Memory B cell (primary cell): ENCODE data around the gene NME9.

Experiments used
- ATAC-seq: fragments of 150-1000 bp; cut with Tn5 transposase; 2 replicates; pipeline ENCODE4 v1.10.0; 2021; ENCODE audit warnings: low read depth, mild to moderate bottlenecking, moderate library complexity
- DNase-seq, 2 donors: peaks; one replicate each; pipeline ENCODE4 v3.0.0; 2022; ENCODE audit warnings: low spot score in 2 of 2
- H3K27ac Mint-ChIP-seq: one replicate; pipeline ENCODE4 v1.8.0; 2022; ENCODE audit warnings: mild to moderate bottlenecking, moderate library complexity, mixed read lengths
- H3K27me3 Mint-ChIP-seq: one replicate; pipeline ENCODE4 v1.8.0; 2022; ENCODE audit warnings: mixed read lengths
- H3K36me3 Mint-ChIP-seq: one replicate; pipeline ENCODE4 v1.8.0; 2022; ENCODE audit warnings: mild to moderate bottlenecking, mixed read lengths
- H3K4me1 Mint-ChIP-seq: one replicate; pipeline ENCODE4 v1.8.0; 2022; ENCODE audit warnings: mixed read lengths
- H3K4me3 Mint-ChIP-seq: one replicate; pipeline ENCODE4 v1.8.0; 2022; ENCODE audit warnings: mild to moderate bottlenecking, moderate library complexity, mixed read lengths
- H3K9me3 Mint-ChIP-seq: one replicate; pipeline ENCODE4 v1.8.0; 2022; ENCODE audit warnings: mixed read lengths

The NME9 gene

DNA sequence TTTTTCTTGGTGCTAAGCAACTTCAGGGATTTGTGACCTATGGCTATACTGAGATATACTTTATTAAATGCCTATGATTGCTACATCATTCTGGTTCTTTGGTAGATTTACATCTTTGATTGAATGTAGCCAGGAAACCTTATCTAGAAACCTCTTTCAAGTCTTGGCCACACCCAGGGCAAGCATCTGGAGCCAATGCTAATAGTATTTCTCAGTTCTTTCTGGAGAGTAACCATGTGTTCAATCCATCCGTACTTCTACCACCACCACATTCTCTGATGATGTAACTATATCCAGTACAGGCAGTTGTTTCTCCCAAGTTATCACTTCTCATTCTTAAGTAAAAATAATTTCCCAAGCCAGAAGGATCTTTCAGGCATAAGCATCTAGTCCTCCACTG lies 69.0 kb downstream of the NME9 start:
- peaks cover 19% of the 10 kb centered on the region for H3K36me3 Mint-ChIP-seq
- H3K27ac Mint-ChIP-seq: no peak overlapping the region
- DNase-seq (no peak), ATAC-seq (no peak)
- H3K27me3 Mint-ChIP-seq: no peaks in the 10 kb centered on the region
- H3K4me3 Mint-ChIP-seq: no peak overlapping the region
- H3K9me3 Mint-ChIP-seq: no peaks in the 10 kb centered on the region
- no peaks in the 10 kb centered on the region for H3K4me1 Mint-ChIP-seq

DNA sequence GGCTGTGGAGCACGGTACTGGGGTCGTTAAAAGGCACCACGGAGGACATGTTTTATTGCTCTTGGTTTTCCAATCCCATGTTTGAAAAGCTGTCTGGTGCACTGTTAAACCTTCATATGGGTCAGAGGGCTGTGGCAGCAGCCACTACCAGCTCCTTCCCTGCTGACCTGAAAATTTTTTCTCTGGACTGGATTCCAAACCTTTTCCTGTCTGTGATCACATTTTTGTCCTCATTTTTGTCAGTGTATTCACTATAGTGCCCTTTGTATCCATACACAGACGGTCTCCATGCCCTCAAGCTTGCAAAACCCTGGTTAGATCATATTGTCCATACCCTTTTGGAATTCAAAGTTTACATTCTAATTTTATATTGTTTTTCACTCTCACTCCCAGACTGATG lies 70.5 kb downstream of the NME9 start:
- DNase-seq (no peak), ATAC-seq (no peak)
- Mint-ChIP-seq H3K27ac (no peak overlapping the region), H3K4me3 (no peak overlapping the region), H3K36me3 (peaks cover 17% of the 10 kb centered on the region), H3K27me3 (no peaks in the 10 kb centered on the region), H3K4me1 (no peaks in the 10 kb centered on the region), H3K9me3 (no peaks in the 10 kb centered on the region)

DNA sequence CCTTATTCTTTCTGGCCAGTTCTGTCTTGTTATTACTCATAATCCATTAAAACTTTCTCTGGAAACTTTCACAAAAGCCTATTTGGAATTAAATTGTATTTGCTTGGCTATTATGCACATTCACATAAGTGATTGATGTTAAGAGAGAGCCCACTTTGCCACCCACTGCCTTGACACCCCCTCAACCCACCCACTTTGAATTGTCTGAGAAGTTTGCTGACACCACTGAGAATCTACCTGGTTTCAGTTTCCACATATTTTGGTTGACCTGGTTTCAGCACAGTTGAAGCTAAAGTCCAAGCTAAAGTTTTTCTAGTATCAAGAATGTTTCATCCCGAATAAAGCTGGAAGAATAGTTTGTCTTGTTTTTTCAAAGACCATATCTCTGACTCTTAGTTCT lies 71.7 kb downstream of the NME9 start:
- H3K4me3 Mint-ChIP-seq: no peak overlapping the region
- ATAC-seq (no peak), DNase-seq (no peak)
- no peaks in the 10 kb centered on the region for H3K4me1 Mint-ChIP-seq
- no peaks in the 10 kb centered on the region for H3K27me3 Mint-ChIP-seq
- H3K27ac Mint-ChIP-seq: no peak overlapping the region
- no peaks in the 10 kb centered on the region for H3K9me3 Mint-ChIP-seq
- peaks cover 16% of the 10 kb centered on the region for H3K36me3 Mint-ChIP-seq

DNA sequence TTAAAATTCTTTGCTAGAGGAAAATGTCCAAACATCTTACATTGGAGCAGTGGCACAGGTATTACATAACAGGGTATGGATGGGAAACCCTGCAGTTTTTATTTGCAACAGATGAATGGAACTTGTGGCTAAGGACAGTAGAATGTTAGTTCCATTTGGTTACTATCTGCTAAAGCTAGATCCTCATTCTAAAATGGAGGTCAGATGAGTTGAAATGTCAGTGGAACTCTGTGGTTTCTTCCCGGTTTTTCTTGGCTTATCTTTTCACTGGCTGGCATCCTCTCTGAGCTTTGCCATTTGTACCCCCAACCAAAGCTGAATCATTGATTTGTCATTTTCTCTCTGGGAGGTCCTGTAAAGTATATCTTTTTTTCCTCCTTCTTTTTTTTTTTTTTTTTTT lies 73.6 kb downstream of the NME9 start:
- DNase-seq (no peak), ATAC-seq (no peak)
- Mint-ChIP-seq H3K4me1 (no peaks in the 10 kb centered on the region), H3K27me3 (no peaks in the 10 kb centered on the region), H3K9me3 (no peaks in the 10 kb centered on the region), H3K4me3 (no peak overlapping the region), H3K27ac (no peak overlapping the region), H3K36me3 (peaks cover 9% of the 10 kb centered on the region)

DNA sequence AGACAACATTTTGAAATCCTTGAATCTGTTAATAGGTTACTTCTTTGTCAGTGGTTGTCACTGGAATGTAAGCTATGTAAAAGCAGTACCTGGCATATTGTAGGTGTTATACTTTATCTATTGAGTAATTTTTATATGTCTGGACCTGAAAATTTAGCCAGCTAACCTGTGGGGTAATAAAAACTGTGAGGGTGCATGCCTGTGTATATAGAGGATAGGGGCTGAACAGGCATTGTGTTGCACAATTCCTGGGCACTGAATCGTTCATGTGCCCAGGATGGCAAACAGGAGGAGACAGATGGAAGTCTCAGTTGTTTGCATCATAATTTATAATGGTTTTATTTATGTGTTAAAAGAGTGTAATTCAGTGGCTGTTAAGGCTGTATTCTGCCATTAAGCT lies 75.4 kb downstream of the NME9 start:
- H3K36me3 Mint-ChIP-seq: peaks cover 12% of the 10 kb centered on the region
- no peaks in the 10 kb centered on the region for H3K4me1 Mint-ChIP-seq
- H3K4me3 Mint-ChIP-seq: no peak overlapping the region
- H3K27ac Mint-ChIP-seq: no peak overlapping the region
- DNase-seq (no peak), ATAC-seq (no peak)
- H3K27me3 Mint-ChIP-seq: no peaks in the 10 kb centered on the region
- H3K9me3 Mint-ChIP-seq: no peaks in the 10 kb centered on the region

DNA sequence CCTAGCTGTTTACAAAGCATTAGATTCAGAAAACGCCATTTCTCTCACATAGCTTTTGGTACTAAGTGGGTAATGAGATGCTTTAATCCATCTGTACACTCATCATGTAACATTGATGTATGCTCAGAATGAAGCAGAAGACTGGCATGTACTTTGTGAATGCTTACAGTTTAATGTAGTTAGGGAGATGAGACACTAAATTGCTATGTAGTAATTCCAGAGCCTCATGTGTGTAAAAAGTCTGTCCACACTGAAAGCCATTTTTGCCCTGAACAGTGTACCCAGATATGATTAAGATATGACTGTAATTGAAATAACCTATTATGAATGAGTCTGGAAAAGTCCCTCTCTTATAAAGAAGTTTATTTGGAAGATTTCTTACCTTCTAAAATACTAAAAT lies 76.0 kb downstream of the NME9 start:
- DNase-seq (no peak), ATAC-seq (no peak)
- Mint-ChIP-seq H3K9me3 (no peaks in the 10 kb centered on the region), H3K27me3 (no peaks in the 10 kb centered on the region), H3K27ac (no peak overlapping the region), H3K4me1 (no peaks in the 10 kb centered on the region), H3K36me3 (peaks cover 11% of the 10 kb centered on the region), H3K4me3 (no peak overlapping the region)
